CD4-positive, alpha-beta T cell treated with Interleukin-17A for 4 hours (primary cell): ENCODE measurements around the gene MAP2K2.

Experiments used
- DNase-seq: peaks from one replicate; pipeline ENCODE4 v3.0.0-alpha.2; 2020; ENCODE audit warnings: mixed read lengths

MAP2K2 gene

DNA sequence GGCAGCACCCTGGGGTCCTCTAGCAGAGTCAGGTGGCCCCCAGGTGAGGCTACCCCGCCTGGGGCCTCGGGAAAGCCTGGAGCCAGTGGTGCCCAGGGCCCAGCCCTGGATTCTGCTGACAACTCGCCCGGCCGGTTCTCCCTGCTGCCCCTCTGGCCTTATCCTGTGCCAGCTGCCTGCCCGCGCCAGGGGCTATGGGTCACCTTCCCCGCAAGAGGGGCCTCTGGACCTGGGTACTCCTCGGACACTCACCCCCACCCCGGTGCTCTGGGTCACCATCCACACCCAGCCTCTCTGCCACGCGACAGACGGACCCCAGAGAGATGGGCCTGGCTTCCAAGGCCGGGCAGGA, 81.2 kb downstream of the MAP2K2 start:
- DNase-seq = no peak

DNA sequence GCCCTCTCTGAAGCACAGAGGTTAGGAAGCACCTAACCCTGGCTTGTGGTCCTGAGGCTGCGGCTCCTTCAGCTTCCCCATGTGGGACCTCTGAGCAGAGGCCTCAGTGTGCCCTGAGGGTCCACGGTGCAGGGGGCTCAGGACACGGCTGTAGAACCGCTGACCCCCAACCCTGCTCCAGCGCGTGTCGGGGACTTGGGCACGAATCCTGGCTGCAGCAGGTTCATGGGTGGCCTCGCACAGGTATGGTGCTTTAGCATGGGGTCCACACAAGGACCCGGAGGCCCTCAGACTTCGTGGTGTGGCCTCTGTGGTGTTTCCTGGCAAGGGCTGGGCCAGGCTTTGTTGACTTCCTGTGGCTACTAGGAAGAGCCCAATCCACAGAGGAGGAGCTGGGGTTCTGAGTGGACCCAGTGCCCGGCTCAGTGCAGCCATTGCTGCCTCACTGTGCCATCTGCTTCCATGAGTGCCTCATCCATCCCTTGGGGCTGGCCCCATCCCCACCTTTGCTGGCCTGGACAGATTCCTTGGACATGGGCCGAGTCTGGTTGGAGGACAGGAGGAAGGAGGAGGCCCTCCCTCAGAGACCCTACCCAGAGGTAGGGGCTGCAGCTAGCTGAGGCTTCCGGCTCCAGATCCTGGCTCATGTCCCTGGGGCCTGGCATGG, 81.7 kb downstream of the MAP2K2 start:
- no peak for DNase-seq
